WTC11 (cell line): ENCODE data around the gene BTN2A1. TPM values are rescaled to one million over a fixed set of nuclear protein-coding genes. Genes with fewer than 3 reads are reported as not detected.

Experiments
- ATAC-seq: fragments of 200-7000 bp; cut with Tn5 transposase; 2 replicates; pipeline ENCODE4 v1.10.0; 2021; ENCODE audit warnings: mild to moderate bottlenecking, moderate library complexity
- CTCF ChIA-PET: fragments of 300-600 bp; sonication (Branson Sonifier 250); formaldehyde crosslinking; loops from one replicate; lab custom pipeline; 2021; ENCODE audit warnings: antibody characterized with exemption; lab: Charles Lee
- POLR2A ChIA-PET: fragments of 350-600 bp; sonication (Branson Sonifier 250); formaldehyde crosslinking; loops from one replicate; lab custom pipeline; 2021; ENCODE audit warnings: antibody characterized with exemption; lab: Charles Lee
- DNase-seq: peaks from one replicate; pipeline ENCODE4 v3.0.0; 2021; ENCODE audit warnings: low spot score
- H3K27ac Mint-ChIP-seq: 2 replicates; pipeline ENCODE4 v1.8.0; 2021; ENCODE audit warnings: mixed read lengths
- H3K27me3 Mint-ChIP-seq: 2 replicates; pipeline ENCODE4 v1.8.0; 2021; ENCODE audit warnings: low read depth, mild to moderate bottlenecking, moderate library complexity, mixed read lengths
- H3K36me3 Mint-ChIP-seq: 2 replicates; pipeline ENCODE4 v1.8.0; 2021; ENCODE audit warnings: mixed read lengths
- H3K4me1 Mint-ChIP-seq: 2 replicates; pipeline ENCODE4 v1.8.0; 2022; ENCODE audit warnings: mixed read lengths
- H3K4me3 Mint-ChIP-seq: 2 replicates; pipeline ENCODE4 v1.8.0; 2021; ENCODE audit warnings: mild to moderate bottlenecking, moderate library complexity, mixed read lengths
- H3K9me3 Mint-ChIP-seq: 2 replicates; pipeline ENCODE4 v1.8.0; 2021; ENCODE audit warnings: mixed read lengths
- ATF2 ChIP-seq: sonication (generic); formaldehyde crosslinking; IDR thresholded peaks from 2 replicates; pipeline ENCODE4 v1.8.1; 2022; ENCODE audit warnings: low read depth, missing genetic modification reagents, borderline replicate concordance
- CBFB ChIP-seq: sonication (generic); formaldehyde crosslinking; IDR thresholded peaks from 2 replicates; pipeline ENCODE4 v1.8.1; 2022; ENCODE audit warnings: mild to moderate bottlenecking, low read depth, missing genetic modification reagents
- E2F5 ChIP-seq: sonication (generic); formaldehyde crosslinking; IDR thresholded peaks from 2 replicates; pipeline ENCODE4 v1.8.1; 2022; ENCODE audit warnings: mild to moderate bottlenecking, moderate library complexity, missing genetic modification reagents
- FOXJ3 ChIP-seq: sonication (generic); formaldehyde crosslinking; IDR thresholded peaks from 2 replicates; pipeline ENCODE4 v1.9.0; 2021; ENCODE audit warnings: missing genetic modification reagents, mild to moderate bottlenecking, borderline replicate concordance
- GABPB1 ChIP-seq: sonication (generic); formaldehyde crosslinking; IDR thresholded peaks from 2 replicates; pipeline ENCODE4 v1.8.1; 2023; ENCODE audit warnings: mild to moderate bottlenecking, missing genetic modification reagents
- IRF1 ChIP-seq: sonication (generic); formaldehyde crosslinking; IDR thresholded peaks from 2 replicates; pipeline ENCODE4 v1.8.0; 2023; ENCODE audit warnings: missing genetic modification reagents
- JAZF1 ChIP-seq: fragments of 250-450 bp; sonication (Bioruptor Pico); IDR thresholded peaks from 2 replicates; pipeline ENCODE4 v1.9.0; 2021; ENCODE audit warnings: moderate library complexity, mild to moderate bottlenecking, inconsistent platforms
- MLX ChIP-seq: sonication (generic); formaldehyde crosslinking; IDR thresholded peaks from 2 replicates; pipeline ENCODE4 v1.8.1; 2023; ENCODE audit warnings: mild to moderate bottlenecking, missing genetic modification reagents, moderate library complexity
- MYBL2 ChIP-seq: sonication (generic); formaldehyde crosslinking; IDR thresholded peaks from 2 replicates; pipeline ENCODE4 v1.8.1; 2023; ENCODE audit warnings: mild to moderate bottlenecking, moderate library complexity, missing genetic modification reagents
- NR1H2 ChIP-seq: sonication (generic); formaldehyde crosslinking; IDR thresholded peaks from 2 replicates; pipeline ENCODE4 v1.9.0; 2021; ENCODE audit warnings: mild to moderate bottlenecking, moderate library complexity, missing genetic modification reagents
- PRRX2 ChIP-seq: fragments of 250-450 bp; sonication (Bioruptor Pico); IDR thresholded peaks from 2 replicates; pipeline ENCODE4 v1.8.0; 2021; ENCODE audit warnings: mild to moderate bottlenecking
- USF1 ChIP-seq: sonication (generic); formaldehyde crosslinking; IDR thresholded peaks from 2 replicates; pipeline ENCODE4 v1.8.0; 2022; ENCODE audit warnings: mild to moderate bottlenecking, missing genetic modification reagents
- ZBTB43 ChIP-seq: sonication (generic); formaldehyde crosslinking; IDR thresholded peaks from 2 replicates; pipeline ENCODE4 v1.8.1; 2023; ENCODE audit warnings: mild to moderate bottlenecking, missing genetic modification reagents
- ZNF138 ChIP-seq: sonication (generic); formaldehyde crosslinking; conservative IDR thresholded peaks from 2 replicates; pipeline ENCODE4 v1.8.1; 2022; ENCODE audit warnings: mild to moderate bottlenecking, moderate library complexity, missing genetic modification reagents
- ZNF263 ChIP-seq: sonication (generic); formaldehyde crosslinking; IDR thresholded peaks from 2 replicates; pipeline ENCODE4 v1.8.1; 2022; ENCODE audit warnings: low read depth, mild to moderate bottlenecking, moderate library complexity, missing genetic modification reagents
- ZNF281 ChIP-seq: sonication (generic); formaldehyde crosslinking; IDR thresholded peaks from 2 replicates; pipeline ENCODE4 v1.8.0; 2023; ENCODE audit warnings: mild to moderate bottlenecking, missing genetic modification reagents
- ZNF416 ChIP-seq: fragments of 250-450 bp; sonication (Bioruptor Pico); IDR thresholded peaks from 2 replicates; pipeline ENCODE4 v1.9.0; 2021; ENCODE audit warnings: mild to moderate bottlenecking, inconsistent platforms
- total RNA-seq: library from RNA; stranded (reverse); gene quantifications from 3 replicates; pipeline ENCODE4 v1.2.3, GENCODE V29; 2021

BTN2A1 gene
- total RNA-seq, 1 experiment from 2014 or later, result 9.9 TPM

- Mint-ChIP-seq H3K4me1 (no peaks in the 10 kb centered on the region), H3K4me3 (no peak overlapping the region)
- POLR2A ChIA-PET, result no interaction called here
These were observed 8.0 kb downstream of the BTN2A1 start for GRCh38 chr6:26465776-26466175.

GRCh38 chr6:26468829-26469228 is 11.1 kb downstream of the BTN2A1 start:
- ATAC-seq (no peak), DNase-seq (no peak)
- POLR2A ChIA-PET, result no interaction called here
- Mint-ChIP-seq H3K36me3 (peaks cover 63% of the 10 kb centered on the region), H3K9me3 (peaks cover 22% of the 10 kb centered on the region), H3K27me3 (no peaks in the 10 kb centered on the region), H3K4me3 (no peak overlapping the region), H3K4me1 (peaks cover 4% of the 10 kb centered on the region), H3K27ac (no peak overlapping the region)
- CTCF ChIA-PET, result no interaction called here
- TF ChIP-seq ZBTB43 (CRISPR knock-in tag), result no peak
- TF ChIP-seq ZNF263, result no peak
- TF ChIP-seq PRRX2 (CRISPR knock-in tag), result no peak
- no peak for TF ChIP-seq ATF2 (CRISPR knock-in tag)
- no peak for TF ChIP-seq E2F5 (CRISPR knock-in tag)
- TF ChIP-seq NR1H2 (CRISPR knock-in tag), result no peak
- no peak for TF ChIP-seq IRF1 (CRISPR knock-in tag)
- TF ChIP-seq FOXJ3 (CRISPR knock-in tag), result no peak
- TF ChIP-seq GABPB1 (CRISPR knock-in tag), result no peak
- no peak for TF ChIP-seq ZNF281 (CRISPR knock-in tag)
- TF ChIP-seq CBFB (CRISPR knock-in tag), result no peak
- no peak for TF ChIP-seq MYBL2

More at GRCh38 chr6:26465776-26466175, 8.0 kb downstream of the BTN2A1 start:
- CTCF ChIA-PET, result no interaction called here
- Mint-ChIP-seq H3K9me3 (no peaks in the 10 kb centered on the region), H3K27ac (no peak overlapping the region), H3K27me3 (no peaks in the 10 kb centered on the region)
- DNase-seq, result no peak
- TF ChIP-seq ZNF138 (CRISPR knock-in tag) (no peak), MLX (CRISPR knock-in tag) (no peak), ZNF416 (CRISPR knock-in tag) (no peak), PRRX2 (CRISPR knock-in tag) (no peak), USF1 (no peak), JAZF1 (CRISPR knock-in tag) (no peak)
- TF ChIP-seq, all 79 proteins: peak for 0
- H3K36me3 Mint-ChIP-seq, result peaks cover 71% of the 10 kb centered on the region
- ATAC-seq, result no peak
